Measurements from ENCODE around the gene NMUR1.

DNA sequence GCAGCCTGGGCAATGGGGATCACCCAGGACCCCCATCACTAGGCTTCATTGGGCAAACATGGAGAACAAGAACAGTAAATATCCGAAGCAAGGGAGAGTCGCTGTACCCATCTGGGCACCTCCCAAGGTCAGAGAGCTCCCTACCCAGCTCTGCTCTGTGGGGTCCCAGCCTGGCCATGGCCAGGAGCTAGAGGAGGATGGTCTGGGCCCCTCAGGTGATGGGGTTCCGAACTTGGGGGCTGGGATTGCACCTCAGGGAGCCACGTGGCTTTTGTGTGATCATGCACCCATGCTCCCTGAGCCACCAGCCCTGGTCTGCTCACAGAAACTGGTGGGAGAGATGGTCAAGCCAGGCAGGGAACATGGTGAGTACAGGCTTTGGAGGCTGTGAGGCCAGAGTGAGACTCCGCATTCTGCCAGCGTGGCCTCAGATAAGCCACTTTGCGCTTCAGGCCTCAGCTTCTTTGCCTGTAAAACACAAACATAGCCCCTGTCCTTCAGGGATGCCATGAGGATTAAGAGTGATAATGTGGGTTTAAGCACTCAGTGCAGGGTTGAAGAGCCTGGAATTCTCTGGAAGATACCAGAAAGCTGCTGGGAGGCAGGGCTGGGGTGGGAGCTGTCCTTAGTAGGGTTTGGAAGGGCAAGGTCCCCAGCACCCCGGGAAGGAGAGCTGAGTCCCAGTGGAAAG lies 3.0 kb upstream of the NMUR1 start:
- TF ChIP-seq ZNF274 (IDR thresholded peaks at IDR 0.05; ENCODE audit: low read depth, low read length) = no peak
- no peak for TF ChIP-seq YY1 (IDR thresholded peaks at IDR 0.05; ENCODE audit: insufficient read depth, insufficient read length)
